HG03025 (cell line): ENCODE measurements around the gene HSD17B8.

Source experiments
- ATAC-seq: cut with Tn5 transposase; IDR thresholded peaks from one replicate; pipeline ENCODE4 v1.9.1; 2021; ENCODE audit warnings: mild to moderate bottlenecking, moderate library complexity; ENCODE audit not compliant: unreplicated experiment, low FRiP score

The HSD17B8 gene

DNA sequence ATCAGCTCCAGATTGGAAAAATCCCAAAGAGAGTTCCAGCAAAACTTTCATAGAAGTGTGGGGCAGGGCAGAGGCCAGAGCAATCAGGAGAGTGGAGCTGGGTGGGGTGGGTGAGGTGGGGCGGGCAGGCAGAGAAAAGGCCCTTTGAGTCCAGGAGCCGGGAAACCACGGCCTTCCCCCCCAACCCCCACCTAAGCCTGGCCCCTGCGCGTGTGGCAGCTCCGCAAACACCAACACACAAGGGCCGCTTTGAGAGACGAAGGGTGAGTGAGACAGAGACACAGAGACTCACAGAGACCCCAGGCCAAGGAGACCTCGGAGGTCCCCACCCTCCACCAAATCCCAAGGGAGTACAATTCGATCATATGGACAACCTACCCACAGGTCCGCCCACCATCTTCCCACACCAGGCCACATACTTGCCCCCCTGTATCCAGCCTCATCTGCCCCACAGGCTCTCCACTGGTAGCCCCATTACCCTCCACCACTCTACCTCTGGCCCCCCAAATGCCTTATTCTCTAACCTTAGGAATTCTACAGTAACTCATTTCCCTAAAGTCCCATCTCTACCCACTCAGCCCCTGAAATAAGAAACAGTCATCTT is 13.8 kb upstream of the HSD17B8 start:
- ATAC-seq: no peak

DNA sequence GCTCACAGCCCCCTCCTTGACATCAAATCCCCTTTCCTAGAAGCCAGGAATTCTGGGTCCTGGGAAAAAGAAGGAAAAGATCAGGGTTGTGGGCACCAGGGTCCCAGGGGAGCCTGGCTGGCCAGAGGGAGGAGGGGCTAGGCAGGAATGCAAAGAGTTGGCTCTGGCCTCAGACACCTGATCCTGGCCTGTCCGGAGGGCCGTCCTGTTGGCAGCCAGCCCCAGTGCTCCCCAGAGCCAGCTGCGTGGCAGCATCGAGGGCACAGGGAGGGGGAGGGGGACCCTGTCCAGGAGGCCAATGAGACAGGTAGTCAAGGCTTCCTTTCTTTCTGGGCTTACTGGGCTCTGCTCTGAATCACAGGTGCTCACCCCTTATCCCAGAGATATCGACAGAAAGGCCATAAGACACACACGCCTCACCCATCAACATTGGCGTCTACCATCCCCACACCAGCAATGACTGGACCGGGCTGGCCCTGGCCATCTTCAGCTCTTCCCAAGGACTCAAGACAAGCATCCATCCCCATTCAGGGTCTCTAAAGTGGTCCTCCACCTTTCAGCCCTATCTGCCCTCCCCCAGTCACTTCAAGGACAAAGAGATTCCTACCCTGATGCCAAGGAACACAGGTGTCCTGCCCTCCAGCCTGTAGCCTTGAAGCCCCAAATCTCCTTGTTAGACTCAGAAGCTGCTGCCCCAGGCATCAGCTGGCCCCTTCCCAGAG is 12.9 kb upstream of the HSD17B8 start:
- ATAC-seq: no peak

DNA sequence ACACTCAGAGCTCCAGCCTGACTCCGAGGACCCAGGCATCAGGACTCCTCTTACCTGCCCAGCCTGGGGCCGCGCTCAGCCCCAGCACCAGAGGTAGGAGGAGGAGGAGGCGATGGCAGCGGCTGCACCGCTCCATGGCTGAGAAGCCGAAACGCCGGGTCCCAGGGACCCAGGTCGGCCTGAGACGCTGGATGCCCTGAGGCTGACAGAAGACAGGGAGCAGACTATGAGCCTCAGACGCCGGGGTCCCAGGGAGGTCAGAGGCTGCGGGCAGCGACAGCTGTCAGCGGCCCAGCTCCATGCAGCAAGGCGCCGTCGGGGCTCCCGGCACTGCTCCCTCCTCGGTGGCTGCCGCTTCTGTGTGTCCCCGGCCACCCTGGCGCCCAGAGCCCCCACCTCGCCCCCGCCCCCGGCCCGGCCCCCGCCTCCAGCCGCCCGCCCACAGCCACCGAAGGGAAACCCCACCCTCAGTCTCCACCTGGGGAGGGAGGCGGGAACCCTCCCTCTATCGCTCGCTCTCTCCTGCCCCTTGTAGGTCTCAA is 12.3 kb upstream of the HSD17B8 start, which contains the start of gene COL11A2:
COL11A2 (minus strand) TSS at position 363 of the 542 bp plus-strand sequence; CDS start at position 136, 227 bp downstream.
- no peak for ATAC-seq

DNA sequence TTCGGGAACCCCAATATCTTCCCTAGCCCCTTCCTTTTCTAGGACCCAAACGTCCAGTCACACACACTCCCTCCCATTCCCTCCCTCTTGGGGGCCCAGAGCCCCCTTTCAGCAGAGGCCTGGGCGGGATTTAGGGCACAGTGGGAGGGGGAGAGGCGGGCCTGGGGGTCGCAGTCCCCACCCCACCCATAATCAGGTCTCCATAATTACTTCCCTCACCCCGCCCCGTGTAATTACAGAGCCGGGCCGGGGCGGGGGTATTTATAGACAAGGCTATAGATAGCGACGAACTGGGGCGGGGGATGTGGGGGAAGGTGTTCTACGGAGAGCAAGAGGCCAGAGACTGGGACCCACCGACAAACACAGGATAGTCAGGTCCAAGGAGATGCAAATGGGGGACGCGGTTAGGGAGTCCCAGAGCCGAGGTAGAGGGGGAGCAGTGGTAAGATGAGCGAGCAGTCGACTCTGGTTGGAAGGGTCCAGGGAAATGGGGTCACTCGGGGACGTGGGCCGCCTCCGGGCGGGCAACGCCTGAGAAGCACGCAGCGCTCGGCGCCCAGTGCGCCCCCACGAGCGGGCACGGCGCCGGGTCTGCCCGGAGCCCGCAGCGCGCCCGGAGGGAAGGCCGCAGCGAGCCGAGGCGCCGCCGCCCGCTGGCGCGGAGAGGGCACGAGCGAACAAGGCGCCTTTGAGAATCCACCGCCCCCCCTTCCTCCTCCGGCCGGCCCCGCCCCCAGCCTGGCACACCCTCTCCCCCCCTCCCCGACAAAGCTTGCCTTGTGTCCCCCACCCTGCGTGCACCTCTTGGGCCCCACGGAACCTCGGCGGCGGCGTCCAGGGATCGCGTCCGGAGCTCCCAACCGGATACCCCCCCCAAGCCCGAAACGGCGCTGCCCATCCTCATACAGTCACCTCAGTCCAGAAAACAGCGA is 11.5 kb upstream of the HSD17B8 start:
- ATAC-seq: no peak

DNA sequence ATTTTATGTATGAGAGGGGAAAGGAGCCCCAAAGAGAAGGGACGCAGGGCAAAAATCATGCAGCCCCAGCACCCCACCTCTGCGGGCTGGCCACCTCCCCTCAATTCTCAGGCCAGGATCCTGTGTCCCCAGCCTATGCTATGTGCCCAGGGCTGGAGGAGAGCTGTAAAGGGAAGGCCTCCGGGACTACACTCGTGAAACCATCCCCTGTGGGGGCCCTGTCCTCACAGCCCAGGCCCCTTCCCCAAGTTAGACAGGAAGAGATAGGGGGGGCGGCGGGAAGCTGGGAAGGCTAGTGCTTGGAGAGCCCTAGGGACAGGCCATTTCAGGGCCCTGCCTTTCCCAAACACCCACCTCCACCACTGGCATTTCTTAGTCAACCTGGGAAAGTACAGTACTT is 10.8 kb upstream of the HSD17B8 start:
- no peak for ATAC-seq

DNA sequence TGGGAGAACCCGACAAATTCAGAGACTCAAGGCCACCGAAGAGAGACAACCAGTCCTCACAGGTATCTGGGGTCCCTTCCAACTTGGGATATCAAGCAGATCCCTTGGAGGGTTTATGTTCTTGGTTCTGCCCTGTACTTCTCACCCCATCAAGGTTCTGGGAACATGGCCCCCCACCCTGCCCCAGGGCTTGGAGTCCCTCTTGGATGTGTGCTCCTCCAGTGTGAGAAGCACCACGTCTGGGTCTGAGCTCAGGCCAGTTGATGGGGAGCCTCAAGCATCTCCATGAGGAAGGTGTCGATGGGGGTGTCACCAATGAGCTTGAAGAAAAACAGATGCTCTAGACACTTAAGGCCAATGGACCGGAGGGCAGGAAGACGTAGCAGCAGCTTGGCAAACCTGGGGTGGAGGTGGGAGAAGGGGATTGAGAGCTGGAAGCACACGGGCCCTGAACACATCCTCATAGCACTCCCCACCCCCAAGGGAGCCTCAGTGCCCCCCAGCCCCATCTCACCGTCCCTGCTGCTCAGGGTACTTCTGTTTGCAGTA is 9.9 kb upstream of the HSD17B8 start:
- no peak for ATAC-seq

DNA sequence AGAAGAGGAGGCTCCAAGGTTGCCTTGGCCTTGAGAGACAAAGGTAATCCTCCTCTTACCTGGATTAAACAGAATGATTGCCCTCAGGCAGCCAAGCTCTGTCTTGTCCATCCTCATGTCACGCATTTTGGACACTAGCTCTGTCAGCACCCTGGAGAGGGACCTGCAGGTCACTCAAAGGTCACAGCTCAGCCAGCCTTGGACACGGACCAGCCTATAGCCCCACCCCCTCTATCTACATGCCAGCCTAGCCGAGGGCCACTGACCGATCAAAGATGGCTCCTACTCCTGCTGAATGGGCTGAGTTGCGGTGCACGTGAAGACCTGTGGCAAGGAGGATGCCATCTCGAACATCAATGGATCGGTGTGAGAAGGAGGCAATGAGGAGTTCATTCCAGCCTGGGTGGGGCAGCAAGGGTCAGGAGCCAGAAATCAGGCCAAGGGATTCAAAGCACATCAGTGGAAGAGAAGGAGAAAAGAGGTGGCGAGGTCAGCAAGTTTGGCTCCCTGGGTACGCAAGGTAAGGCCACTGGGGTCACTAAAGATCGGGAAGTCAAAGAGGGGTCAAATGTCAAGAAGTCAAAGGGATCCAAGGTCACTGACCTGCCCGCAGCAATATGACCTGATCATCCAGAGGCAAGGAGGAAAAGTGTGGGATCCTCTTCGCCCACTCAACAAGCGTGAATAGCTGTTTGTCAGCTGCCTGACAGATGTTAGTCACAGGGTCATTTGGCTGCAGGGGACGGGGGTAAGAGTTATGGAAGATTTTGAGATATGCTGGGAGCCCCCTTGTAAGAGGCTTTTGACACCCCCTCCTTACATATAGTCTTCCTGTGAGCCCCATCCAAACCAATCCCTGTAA is 8.9 kb upstream of the HSD17B8 start:
- no peak for ATAC-seq

DNA sequence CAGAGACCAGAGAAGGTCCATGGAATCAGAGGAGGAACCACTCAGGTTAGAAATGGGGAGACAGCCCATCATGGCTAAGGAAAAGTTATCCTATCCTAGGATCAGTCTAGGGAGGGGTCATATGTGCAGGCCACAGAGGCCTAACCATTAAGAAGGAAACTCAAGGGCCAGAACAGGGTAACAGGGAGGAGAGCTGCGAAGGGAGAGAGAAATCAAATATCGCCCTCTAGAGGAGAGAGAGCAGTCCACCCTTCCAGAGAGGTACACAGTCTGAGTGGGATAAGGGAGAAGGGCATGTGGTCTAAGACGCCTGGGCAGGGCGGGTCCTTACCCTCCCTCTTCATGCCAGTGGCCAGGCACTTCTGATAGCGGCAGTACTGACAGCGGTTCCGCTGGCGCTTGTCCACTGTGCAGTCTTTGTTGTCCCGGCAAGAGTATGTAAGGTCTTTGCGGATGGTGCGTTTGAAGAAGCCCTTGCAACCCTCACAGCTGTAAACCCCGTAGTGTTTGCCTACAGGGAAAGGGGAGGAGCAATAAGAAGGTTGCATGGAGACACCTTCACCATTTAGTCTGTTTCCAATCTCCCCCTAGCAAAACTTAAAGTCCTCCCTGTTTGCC is 6.9 kb upstream of the HSD17B8 start:
- no peak for ATAC-seq

DNA sequence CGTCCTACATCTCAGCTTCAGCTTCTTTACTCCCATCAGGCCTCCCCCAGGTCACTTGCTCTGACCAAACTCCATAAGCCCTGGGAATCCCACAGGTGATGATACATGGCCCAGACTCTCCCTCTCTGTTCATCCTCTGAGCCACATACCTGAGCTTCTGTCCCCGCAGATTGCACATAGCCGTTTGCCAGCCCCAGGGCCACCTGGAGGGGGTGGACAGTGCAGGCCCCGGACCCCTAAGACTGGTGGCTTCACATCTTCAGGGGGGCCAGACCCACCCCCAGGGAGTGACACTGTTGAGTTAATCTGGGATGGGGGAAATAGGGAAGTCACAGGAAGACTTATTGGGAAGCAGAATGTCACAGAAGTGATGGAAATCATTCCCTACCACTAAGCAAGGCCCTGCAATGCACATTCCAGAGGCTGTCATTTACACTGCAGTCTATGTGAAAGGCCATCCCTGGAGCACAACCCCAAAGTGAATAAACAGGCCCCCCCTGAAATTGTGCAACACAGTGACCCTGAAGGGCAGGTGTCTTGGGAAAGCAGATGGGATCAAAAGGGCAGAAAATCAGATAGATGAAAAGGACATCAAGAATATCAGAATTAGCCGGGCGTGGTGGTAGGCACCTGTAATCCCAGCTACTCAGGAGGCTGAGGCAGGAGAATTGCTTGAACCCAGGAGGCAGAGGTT is 6.1 kb upstream of the HSD17B8 start:
- no peak for ATAC-seq

DNA sequence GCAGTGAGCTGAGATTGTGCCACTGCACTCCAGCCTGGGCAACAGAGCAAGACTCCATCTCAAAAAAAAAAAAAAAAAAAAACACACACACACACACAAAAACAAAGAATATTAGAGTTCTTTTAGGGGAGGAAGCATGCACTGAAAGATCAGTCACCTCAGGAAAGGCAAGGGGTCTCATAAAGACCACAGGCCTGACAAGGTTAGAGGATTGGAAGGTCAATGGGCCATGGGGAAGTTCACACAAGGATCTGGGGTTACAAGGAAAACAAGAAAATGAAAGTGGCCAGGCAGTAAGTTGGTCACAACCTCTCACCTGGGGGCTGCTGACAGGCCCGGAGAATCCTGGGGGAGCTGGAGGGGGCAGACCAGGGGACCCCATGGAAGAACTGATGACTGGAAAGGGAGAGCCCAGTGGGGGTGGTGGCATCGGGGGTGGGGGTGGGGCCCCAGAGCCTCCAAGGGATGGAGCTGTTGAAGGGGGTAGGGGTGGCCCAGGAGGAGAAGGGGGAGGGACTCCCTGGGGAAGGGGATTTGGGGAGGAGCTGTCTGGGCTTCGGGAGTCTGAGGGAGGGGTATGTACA is 5.5 kb upstream of the HSD17B8 start:
- ATAC-seq: no peak

DNA sequence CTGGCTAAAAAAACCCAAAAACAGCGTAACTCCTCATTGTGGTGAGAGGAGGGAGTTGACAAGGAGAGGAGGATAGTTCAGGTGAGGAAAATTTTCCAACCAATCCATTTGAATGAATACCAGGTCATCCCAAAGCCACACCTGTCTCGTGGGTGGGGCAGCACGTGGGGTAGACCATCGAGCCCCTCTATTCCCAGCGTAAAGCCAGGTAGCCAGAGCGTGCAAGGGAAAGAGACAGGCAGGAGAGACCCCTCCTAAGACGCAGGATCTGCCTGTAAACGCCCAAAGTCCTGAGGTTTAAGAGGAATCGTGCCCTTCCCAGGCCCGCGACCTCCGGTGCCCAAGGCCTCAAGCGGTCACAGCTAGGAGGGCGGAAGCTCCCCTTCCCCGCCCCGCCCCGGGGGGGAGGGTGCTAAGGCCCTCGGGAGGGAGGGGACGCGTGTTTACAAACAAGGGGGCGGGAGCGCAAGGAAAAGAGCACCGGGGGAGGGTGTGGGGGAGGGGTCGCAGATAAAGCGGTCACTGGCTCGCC is 4.7 kb upstream of the HSD17B8 start:
- ATAC-seq: peak; percentile 6

DNA sequence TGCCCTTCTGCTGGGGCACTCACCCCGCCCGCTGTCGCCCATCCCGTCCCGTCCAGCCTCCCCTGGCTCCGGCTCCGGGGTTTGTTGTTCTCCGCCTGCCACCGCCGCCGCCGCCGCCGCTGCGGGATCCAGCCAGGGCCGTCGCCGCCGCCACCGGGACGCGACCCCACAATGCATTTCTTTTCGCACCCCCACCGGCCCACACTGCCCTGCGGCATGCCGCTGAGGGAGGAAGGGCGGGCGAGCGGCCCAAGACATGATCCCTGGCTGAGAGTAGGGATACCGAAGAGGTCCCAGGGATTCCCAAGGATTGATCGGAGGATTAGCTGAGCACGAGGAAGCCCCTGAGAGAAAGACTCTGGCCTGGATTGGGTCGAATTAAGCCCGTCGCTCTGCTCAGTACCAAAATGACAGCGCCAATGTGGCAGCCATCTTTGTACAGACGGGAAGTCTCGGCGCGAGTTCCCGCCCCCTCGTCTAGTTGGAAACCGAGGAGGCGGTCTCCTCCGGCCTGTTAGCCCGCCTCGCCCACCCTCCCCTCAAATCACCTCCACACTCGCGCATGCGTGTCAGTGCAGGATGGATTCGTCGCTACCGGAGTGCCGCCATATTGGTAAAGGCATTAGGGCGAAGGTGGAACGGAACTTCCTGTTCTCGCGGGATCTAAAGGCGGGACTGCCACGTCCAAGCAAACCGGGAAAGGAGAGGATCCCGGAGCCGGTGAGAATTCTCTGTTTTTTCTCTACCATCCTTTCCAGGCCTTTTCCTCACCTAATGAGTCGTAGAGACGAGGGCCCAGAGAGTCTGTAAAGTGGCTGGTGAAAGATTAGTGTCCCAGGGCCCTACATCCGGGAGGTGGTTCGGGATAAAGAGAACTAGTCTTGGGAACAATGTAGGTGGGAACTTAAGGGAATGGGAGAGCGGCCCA is 4.0 kb upstream of the HSD17B8 start, which contains the start of the genes RXRB and SLC39A7:
RXRB (minus strand) TSS at position 447 of the 928 bp plus-strand sequence; CDS start at position 258, 189 bp downstream.
SLC39A7 (plus strand) TSS at position 649 of the 928 bp plus-strand sequence. CDS start 379 bp downstream, outside the sequence.
- peak; percentile 42 for ATAC-seq

DNA sequence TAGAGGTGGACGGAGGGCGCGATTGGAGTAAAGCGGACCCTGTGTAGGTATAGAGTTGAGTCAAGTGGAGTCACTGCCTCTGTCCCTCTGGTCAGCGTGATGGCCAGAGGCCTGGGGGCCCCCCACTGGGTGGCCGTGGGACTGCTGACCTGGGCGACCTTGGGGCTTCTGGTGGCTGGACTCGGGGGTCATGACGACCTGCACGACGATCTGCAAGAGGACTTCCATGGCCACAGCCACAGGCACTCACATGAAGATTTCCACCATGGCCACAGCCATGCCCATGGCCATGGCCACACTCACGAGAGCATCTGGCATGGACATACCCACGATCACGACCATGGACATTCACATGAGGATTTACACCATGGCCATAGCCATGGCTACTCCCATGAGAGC is 3.3 kb upstream of the HSD17B8 start:
- ATAC-seq: no peak

DNA sequence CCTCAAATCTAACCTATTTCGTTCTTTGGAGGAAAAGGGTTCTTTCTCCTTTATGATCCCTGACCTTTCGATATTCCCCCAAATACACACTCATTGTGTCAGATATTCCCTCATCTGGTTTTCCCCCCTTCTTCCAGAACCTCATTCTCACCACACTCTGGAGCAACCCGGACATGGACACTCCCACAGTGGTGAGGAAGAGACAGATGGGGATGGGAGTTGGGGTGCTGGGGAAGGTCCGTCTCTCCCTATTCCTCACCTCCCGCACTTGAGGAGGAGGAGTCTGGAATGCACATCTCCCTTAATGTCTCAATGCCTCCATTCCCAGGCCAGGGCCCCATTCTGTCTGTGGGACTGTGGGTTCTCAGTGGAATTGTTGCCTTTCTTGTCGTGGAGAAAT is 2.5 kb upstream of the HSD17B8 start:
- ATAC-seq: no peak

DNA sequence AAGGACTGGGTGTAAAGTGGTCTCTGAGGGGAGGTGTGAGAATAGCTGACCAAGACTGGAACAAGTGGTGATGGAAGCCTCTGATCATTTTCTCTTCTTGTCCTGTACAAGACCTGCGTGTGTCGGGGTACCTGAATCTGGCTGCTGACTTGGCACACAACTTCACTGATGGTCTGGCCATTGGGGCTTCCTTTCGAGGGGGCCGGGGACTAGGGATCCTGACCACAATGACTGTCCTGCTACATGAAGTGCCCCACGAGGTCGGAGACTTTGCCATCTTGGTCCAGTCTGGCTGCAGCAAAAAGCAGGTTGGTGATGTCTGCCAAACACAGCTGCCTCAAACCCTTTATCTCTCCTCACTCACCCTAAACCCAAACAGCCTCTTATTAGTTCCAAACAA is 1.7 kb upstream of the HSD17B8 start:
- no peak for ATAC-seq

DNA sequence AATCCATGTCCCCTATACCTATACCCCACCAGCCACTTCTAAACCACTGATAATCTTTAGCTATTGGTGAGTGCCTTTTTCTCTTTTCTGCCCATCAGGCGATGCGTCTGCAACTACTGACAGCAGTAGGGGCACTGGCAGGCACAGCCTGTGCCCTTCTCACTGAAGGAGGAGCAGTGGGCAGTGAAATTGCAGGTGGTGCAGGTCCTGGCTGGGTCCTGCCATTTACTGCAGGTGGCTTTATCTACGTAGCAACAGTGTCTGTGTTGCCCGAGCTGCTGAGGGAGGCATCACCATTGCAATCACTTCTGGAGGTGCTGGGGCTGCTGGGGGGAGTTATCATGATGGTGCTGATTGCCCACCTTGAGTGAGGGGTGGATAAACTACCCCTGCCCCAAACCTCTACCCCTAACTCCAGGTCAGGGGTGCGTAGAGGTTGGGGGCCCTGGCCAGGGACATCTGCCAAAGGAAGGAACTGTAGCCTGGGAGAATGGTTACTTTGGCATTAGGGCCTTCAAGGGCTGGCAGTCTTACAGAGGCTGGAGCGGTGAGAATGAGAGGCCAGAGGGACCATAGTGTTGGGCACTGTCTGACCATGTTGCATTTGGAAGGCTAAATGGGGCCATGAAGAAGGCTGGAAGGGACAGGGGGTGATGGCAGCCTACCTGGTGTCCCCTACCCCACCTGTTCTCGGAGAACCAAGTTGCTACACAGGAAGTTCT is 851 bp upstream of the HSD17B8 start:
- no peak for ATAC-seq
